ENCODE data around the gene INHBC. TPM values are rescaled to one million over a fixed set of nuclear protein-coding genes. Genes with fewer than 3 reads are reported as not detected.

The INHBC gene
- total RNA-seq, 1 experiment from 2014 or later = not detected

GRCh38 chr12:57454213-57454565 lies 19.6 kb downstream of the INHBC start:
- DNase-seq (ENCODE audit: low read depth) = no peak

GRCh38 chr12:57454566-57455373 lies 20.2 kb downstream of the INHBC start, which contains the start of gene INHBE:
INHBE (plus strand) TSS chr12:57455307; CDS start chr12:57455537, 230 bp downstream.
- peak; percentile 71 for DNase-seq (ENCODE audit: low read depth)

- no peak for DNase-seq (ENCODE audit: low read depth)
These were observed 21.0 kb downstream of the INHBC start for GRCh38 chr12:57455374-57456144.

GRCh38 chr12:57456145-57456700 lies 21.6 kb downstream of the INHBC start:
- DNase-seq (ENCODE audit: low read depth) = peak; percentile 36

GRCh38 chr12:57456737-57457490 lies 22.3 kb downstream of the INHBC start:
- DNase-seq (ENCODE audit: low read depth) = no peak

GRCh38 chr12:57458665-57459054 lies 24.1 kb downstream of the INHBC start:
- no peak for DNase-seq (ENCODE audit: low read depth)

- DNase-seq (ENCODE audit: low read depth) = peak; percentile 89
These were observed 24.6 kb downstream of the INHBC start for GRCh38 chr12:57459055-57459749.

GRCh38 chr12:57459750-57460467 lies 25.3 kb downstream of the INHBC start, which contains the start of gene GLI1:
GLI1 (plus strand) TSS chr12:57459785; CDS start chr12:57463692, 3,907 bp downstream.
- no peak for DNase-seq (ENCODE audit: low read depth)

GRCh38 chr12:57460468-57460784 lies 25.8 kb downstream of the INHBC start:
- DNase-seq (ENCODE audit: low read depth) = no peak

GRCh38 chr12:57460841-57461275 lies 26.3 kb downstream of the INHBC start:
- DNase-seq (ENCODE audit: low read depth) = no peak

GRCh38 chr12:57461276-57461916 lies 26.8 kb downstream of the INHBC start:
- peak; percentile 61 for DNase-seq (ENCODE audit: low read depth)

GRCh38 chr12:57461917-57462250 lies 27.3 kb downstream of the INHBC start:
- no peak for DNase-seq (ENCODE audit: low read depth)

- peak; percentile 84 for DNase-seq (ENCODE audit: low read depth)
These were observed 27.8 kb downstream of the INHBC start for GRCh38 chr12:57462251-57462911.

- no peak for DNase-seq (ENCODE audit: low read depth)
These were observed 28.3 kb downstream of the INHBC start for GRCh38 chr12:57462912-57463253.

GRCh38 chr12:57464569-57464968 lies 30.0 kb downstream of the INHBC start:
- DNase-seq (ENCODE audit: low read depth) = no peak

- DNase-seq (ENCODE audit: low read depth) = no peak
These were observed 30.6 kb downstream of the INHBC start for GRCh38 chr12:57465030-57465746.

- no peak for DNase-seq (ENCODE audit: low read depth)
These were observed 31.3 kb downstream of the INHBC start for GRCh38 chr12:57465747-57466505.

- DNase-seq (ENCODE audit: low read depth) = no peak
These were observed 32.8 kb downstream of the INHBC start for GRCh38 chr12:57467212-57467874.

Data from RPMI7951 (cell line).